Skin epidermis (tissue), 12 donors: Measurements from ENCODE around the gene NPEPL1.
"Not testable (repeated sequence)": the region's sequence is repeated elsewhere in the genome, so short reads cannot be mapped to it uniquely, and the experiment has no call there.

ENCODE experiments used
- H3K27ac ChIP-seq, 21 experiments: fragments of 200-600 bp; sonication (generic) in 11 of 21; one replicate each; pipeline ENCODE4 v1.5.0; 2020; ENCODE audit warnings: mild to moderate bottlenecking in 3 of 21, inconsistent platforms in 2 of 21, moderate library complexity in 2 of 21
- H3K4me3 ChIP-seq, 7 experiments: fragments of 200-600 bp; sonication (generic) in 2 of 7; one replicate each; pipeline ENCODE4 v1.5.0; 2020; ENCODE audit warnings: inconsistent platforms in 2 of 7, mild to moderate bottlenecking in 2 of 7, moderate library complexity in 1 of 7

NPEPL1 gene

DNA sequence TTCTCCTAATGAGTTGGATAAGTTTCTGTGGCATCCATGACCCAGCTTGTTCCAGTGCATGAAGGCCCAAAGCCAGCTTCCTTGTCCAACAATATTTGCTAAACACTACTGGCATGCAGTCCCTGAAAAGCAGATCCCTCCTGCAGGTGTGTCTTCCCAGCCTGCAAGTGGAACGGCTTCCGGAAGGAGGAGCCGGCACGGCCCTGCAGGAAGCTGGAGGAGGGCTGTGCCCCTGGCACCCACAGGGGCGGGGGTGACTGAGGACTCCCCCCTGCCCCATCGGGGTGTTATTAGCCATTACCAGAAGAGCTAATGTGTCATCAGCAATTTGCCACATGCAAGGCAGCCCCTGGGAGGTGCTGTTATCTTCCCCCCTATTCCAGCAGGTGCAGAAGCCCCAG, 27.4 kb downstream of the NPEPL1 start:
- Histone ChIP-seq H3K4me3 (no peak overlapping the region), H3K27ac (no peak overlapping the region)

- no peak overlapping the region for H3K4me3 ChIP-seq
- H3K27ac ChIP-seq, result no peak overlapping the region
Observed at GRCh38 chr20:58720890-58721289, 28.3 kb downstream of the NPEPL1 start.

GRCh38 chr20:58721951-58722778, 29.6 kb downstream of the NPEPL1 start:
- no peak overlapping the region for H3K4me3 ChIP-seq
- H3K27ac ChIP-seq, result peak overlapping the region in 1 of 21 experiments; percentile 38

DNA sequence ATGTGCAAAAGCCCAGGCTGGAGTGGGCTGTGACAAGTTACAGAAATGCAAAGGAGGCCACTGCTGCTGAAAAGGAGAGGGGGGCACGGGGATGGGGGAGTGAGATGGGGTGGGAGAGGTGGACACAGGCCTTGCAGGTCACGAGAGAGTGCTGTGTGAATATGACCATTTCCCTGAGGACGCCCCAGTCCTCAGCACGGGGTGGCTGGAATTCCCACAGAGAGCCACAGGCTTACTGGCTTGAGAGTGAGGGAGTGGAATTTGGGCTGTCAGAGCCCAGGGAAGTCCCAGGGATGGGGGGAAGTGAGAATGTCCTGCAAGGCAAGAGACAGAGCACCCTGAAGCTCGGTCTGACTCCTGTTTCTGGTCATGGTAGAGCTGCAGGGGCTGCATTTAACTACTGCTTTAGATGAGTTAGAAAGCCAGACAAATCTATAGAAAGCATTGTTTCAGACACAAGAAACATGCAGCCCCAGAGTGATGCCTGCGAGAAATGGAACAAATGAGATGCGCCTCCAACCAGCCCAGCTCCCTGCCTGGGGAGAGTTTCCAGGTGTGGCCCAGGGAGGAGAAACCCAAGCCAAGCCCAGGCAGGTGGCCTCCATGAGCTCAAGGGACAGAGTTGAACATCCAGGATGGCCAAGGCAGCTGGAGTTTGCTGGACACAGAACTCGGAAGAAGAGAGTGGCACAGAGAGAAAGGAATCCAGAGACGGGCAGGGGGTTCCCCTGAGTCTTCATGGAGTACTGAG, 30.5 kb downstream of the NPEPL1 start:
- H3K27ac ChIP-seq, result no peak overlapping the region
- H3K4me3 ChIP-seq, result no peak overlapping the region

- H3K27ac ChIP-seq, result no peak overlapping the region
- no peak overlapping the region for H3K4me3 ChIP-seq
Observed at GRCh38 chr20:58723628-58723984, 31.0 kb downstream of the NPEPL1 start.

DNA sequence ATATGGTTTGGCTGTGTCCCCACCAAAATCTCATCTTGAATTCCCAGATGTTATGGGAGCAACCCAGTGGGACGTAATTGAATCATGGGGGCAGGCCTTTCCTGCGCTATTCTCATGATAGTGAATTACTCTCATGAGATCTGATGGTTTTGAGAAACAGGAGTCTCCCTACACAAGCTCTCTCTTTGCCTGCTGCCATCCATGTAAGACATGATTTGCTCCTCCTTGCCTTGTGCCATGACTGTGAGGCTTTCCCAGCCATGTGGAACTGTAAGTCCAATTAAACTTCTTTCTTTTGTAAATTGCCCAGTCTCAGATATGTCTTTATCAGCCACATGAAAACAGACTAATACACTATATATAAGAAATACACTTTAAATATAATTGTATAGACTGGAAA, 33.6 kb downstream of the NPEPL1 start:
- H3K27ac ChIP-seq, H3K4me3 ChIP-seq: not testable (repeated sequence)

GRCh38 chr20:58731192-58731591, 38.6 kb downstream of the NPEPL1 start:
- Histone ChIP-seq H3K4me3 (no peak overlapping the region), H3K27ac (no peak overlapping the region)

DNA sequence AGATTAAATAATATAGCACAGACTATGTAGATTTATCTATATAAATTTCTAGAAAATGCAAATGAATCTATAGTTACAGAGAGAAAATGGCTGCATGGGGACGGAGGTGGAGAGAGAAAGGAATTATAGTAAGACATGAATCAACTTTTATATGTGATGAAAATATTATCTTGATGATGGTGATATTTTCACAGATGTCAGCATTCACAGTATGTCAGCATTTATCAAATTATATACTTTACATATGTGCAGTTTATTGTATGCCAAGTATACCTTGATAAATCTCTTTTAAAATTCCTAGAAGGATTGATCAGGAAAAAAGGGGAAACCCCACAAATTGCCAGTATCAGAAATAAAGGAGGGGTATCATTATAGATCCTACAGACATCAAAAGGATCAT, 44.6 kb downstream of the NPEPL1 start:
- Histone ChIP-seq H3K27ac (no peak overlapping the region), H3K4me3 (no peak overlapping the region)

DNA sequence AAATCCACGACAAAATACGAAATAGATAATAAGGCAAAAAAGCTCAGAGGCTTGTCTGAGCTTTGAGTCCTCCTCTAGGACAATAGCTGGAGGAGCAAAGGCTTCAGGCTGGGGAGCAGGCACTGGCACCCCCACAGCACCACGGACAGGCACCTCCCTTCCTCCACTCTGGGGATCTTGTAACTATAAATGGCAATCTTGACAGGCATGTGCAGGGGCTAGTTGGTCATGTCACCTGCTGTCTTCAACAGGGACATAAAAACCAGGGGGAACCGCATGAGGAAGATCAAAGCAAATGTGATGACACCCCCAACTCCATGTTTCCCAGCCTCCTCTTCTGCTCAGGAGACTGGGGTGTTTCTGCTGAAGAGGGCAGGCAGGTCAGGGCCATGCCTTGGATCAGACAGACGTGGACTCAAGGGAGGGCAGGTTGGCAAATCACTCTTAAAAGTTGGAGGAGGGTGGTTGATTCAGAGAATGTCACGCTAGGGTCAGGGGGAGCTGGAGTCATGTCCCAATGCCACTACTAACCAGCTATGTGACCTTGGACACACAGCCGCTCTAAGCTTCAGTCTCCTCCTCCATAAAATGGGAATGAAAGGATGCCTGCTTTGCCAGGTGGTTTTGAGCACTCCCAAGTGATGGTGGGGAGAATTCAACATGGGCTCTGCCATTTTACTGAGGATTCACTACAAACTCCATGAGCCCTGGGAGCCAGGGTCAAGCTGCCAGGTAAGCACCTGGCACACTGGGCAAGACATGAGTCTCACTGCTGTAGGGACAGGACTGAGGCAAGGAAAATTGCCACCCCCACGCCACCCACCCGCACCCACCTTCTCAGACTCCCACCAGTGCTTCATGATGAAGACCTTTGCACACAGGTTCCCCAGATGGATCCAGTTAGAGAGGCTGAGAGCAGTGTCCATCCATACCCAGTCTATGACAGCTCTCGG, 48.0 kb downstream of the NPEPL1 start:
- Histone ChIP-seq H3K27ac (no peak overlapping the region), H3K4me3 (no peak overlapping the region)

- Histone ChIP-seq H3K4me3 (no peak overlapping the region), H3K27ac (no peak overlapping the region)
Observed at GRCh38 chr20:58741384-58741783, 48.8 kb downstream of the NPEPL1 start.

DNA sequence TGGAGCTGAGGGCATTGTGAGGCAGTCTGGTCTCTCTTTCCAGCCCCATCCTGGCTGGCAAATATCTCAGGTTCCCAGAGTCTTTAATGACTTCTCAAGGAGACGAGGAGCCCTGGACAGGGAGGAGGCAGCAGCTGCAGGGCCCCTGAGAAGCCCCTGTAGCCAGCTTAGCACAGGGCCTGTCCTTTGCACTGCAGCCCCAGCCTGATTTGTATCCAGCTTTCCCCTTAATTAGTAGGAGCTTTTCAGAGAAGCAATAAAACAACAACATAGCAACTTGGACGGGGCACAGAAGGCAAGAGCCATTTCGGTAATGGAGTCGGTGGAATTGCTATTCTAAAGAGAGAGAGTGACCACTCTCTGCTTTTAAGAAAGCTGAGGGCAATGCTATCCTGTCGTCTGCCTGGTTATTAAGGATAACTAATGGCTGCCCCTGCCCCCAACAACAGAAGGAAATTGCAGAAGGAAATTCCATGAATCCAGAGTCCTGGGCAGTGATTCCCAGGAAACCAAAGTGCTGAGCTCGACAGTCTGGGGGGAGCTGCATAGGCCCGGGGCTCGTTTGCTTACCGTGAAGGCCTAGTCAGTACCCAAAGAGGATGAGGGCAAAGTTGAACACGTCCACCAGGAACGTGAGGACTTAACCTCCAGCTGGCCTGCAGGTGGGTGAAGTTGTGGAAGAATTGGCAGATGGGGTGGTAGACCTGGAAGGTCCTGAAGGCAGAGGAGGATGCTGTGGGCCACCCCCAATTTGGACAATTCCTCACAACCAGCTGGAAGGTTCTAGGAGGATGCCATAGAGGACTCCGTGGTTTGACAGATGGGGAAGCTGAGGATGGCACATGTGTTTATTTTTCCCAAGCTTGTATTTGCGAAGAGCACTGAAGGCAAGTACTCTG, 50.3 kb downstream of the NPEPL1 start:
- no peak overlapping the region for H3K4me3 ChIP-seq
- H3K27ac ChIP-seq, result no peak overlapping the region

GRCh38 chr20:58743929-58744534, 51.4 kb downstream of the NPEPL1 start:
- Histone ChIP-seq H3K4me3 (no peak overlapping the region), H3K27ac (no peak overlapping the region)

DNA sequence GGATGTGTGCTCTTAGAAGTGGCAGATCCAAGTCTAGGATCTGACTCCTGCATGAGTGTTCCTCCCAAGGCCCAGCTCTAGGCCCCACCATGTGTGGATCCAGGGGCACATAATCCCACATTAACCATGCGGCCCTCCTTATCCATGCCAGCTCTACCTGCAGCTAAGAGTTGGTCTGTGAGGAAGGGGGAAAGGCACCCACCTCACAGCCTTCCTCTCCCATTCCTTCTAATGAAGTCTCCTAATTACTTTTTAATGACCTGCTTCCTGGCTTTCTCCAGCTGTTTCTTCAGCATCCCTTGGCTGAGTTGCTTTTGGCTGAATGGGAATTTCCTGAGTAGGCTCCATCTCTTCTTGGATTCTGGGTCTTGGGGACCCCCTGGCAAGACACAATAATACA, 52.2 kb downstream of the NPEPL1 start:
- no peak overlapping the region for H3K27ac ChIP-seq
- H3K4me3 ChIP-seq, result no peak overlapping the region

- H3K27ac ChIP-seq, result no peak overlapping the region
- H3K4me3 ChIP-seq, result no peak overlapping the region
Observed at GRCh38 chr20:58745391-58745790, 52.8 kb downstream of the NPEPL1 start.

- Histone ChIP-seq H3K4me3 (no peak overlapping the region), H3K27ac (no peak overlapping the region)
Observed at GRCh38 chr20:58746620-58747019, 54.0 kb downstream of the NPEPL1 start.

GRCh38 chr20:58747211-58747610, 54.6 kb downstream of the NPEPL1 start:
- no peak overlapping the region for H3K27ac ChIP-seq
- no peak overlapping the region for H3K4me3 ChIP-seq

DNA sequence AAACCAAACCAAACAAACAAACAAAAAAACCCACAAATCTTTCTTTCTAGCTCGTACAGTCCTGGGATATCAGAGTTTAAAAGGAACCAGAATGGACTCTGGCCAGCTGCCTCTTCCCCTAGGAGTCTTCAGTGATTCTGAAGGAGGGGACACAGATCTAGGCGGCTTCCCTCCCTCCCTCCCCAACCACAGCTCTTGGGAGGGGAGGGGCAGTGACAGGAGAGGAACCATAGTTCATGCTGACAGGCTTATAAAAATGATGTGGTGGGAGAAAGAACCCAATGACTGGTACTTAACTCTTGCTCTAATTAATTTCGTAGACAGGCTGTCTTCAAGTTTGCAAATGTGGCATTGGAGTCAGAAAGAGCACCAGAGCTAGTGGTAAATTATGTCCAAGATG, 56.0 kb downstream of the NPEPL1 start:
- no peak overlapping the region for H3K4me3 ChIP-seq

DNA sequence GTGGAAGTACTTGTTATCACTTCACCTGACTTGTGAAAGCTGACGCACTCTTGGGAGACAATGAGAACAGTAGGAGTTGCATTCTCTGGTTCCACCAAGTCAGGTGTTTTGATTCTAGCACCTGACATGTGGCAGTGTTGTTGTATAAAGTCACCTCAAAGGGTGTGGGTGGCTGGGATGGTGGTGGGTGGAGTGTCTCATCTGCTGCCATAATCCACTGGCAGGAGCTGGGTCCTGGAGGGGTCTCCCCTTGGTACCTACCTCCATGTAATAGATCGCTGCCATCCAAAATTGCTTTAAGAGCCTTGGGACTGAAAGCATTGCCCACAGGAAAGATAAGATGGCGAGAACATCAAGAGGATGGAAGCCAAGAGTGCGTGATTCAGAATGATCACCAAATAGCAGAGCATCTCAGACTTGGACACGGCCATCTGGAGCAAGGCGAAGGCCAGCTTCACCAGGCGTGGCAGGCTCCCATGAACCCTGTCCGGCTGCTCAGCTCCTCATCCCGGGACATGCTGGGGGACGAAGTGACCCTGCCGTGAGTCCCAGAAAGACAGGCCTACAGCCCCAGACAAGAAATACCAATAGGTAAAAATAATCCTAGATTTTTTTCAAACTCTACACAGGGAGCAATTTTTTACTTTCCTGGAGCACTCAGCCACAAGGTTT, 56.6 kb downstream of the NPEPL1 start:
- Histone ChIP-seq H3K27ac (no peak overlapping the region), H3K4me3 (no peak overlapping the region)

More for the DNA sequence above, 56.0 kb downstream of the NPEPL1 start:
- H3K27ac ChIP-seq, result no peak overlapping the region
